Melanocyte of skin (primary cell): Measurements from ENCODE around the gene SCYGR1. TPM values are rescaled to one million over a fixed set of nuclear protein-coding genes. Genes with fewer than 3 reads are reported as not detected.

Experiments
- total RNA-seq, 2 donors: library from RNA; depleted of rRNA; stranded (reverse); fragments of >200 nt; gene quantifications; 2 replicates each; pipeline ENCODE4 v1.2.3, GENCODE V29; 2012

SCYGR1 gene
- total RNA-seq: not detected

GRCh38 chr2:227387583-227387982 is at the start of gene SCYGR1:
Gene SCYGR1 (minus strand): TSS chr2:227387949. CDS start chr2:227387949, 0 bp downstream.

GRCh38 chr2:227379095-227379494 is 8.7 kb downstream of the SCYGR1 start, which contains the start of gene TM4SF20:
Gene TM4SF20 (minus strand): TSS chr2:227379306. CDS start chr2:227379268, 38 bp downstream.

Other genes starting within 250 kb of the SCYGR1 start
- gene COL4A4, start 223.7 kb downstream of the SCYGR1 start, total RNA-seq: not detected
- gene COL4A3, start 223.3 kb downstream of the SCYGR1 start, total RNA-seq: not detected
- gene MFF, start 62.7 kb downstream of the SCYGR1 start, total RNA-seq: 100 to 1,000 TPM in 1 of 2 donors, 10 to 100 TPM in 1; 97.6 to 102 TPM
- gene TM4SF20, start 8.6 kb downstream of the SCYGR1 start, total RNA-seq: not detected
- 100 to 1,000 TPM in 1 of 2 donors, 10 to 100 TPM in 1; 98.8 to 136 TPM for gene AGFG1, start 84.2 kb upstream of the SCYGR1 start, total RNA-seq
- not detected for gene SCYGR2, start 210.9 kb upstream of the SCYGR1 start, total RNA-seq
- not detected for gene SCYGR3, start 226.9 kb upstream of the SCYGR1 start, total RNA-seq
- gene SCYGR4, start 229.5 kb upstream of the SCYGR1 start, total RNA-seq: under 1 TPM in 1 of 2 donors, not detected in 1; under 0.01 TPM